IMR-90 (cell line): Measurements from ENCODE around the gene FEZF2. TPM values are rescaled to one million over a fixed set of nuclear protein-coding genes. Genes with fewer than 3 reads are reported as not detected.

ENCODE experiments used
- ATAC-seq: fragments of 200-7000 bp; cut with Tn5 transposase; 2 replicates; pipeline ENCODE4 v1.9.1; 2020; ENCODE audit warnings: low read depth, mild to moderate bottlenecking, moderate library complexity
- BruUV-seq: library from RNA; stranded (reverse); fragments of 400-500 nt; replicated peaks from 2 replicates; lab custom pipeline; 2021; lab: Mats Ljungman, UMichigan
- CTCF ChIA-PET: fragments of 300-600 bp; formaldehyde crosslinking; extraction: SDS; loops from one replicate; lab custom pipeline; 2021; ENCODE audit warnings: antibody characterized with exemption; lab: Yijun Ruan, JAX
- POLR2A ChIA-PET: fragments of 300-600 bp; sonication (Branson Sonifier 250); formaldehyde crosslinking; loops from one replicate; lab custom pipeline; 2022; ENCODE audit warnings: antibody characterized with exemption; ENCODE audit not compliant: unreplicated experiment; lab: Charles Lee
- DNase-seq: peaks from one replicate; pipeline ENCODE4 v3.0.0; 2013
- H2AFZ ChIP-seq: replicated peaks from 2 replicates; pipeline ENCODE3; 2013; ENCODE audit warnings: low read length, mild to moderate bottlenecking; ENCODE audit not compliant: poor library complexity
- H2AK5ac ChIP-seq: 2 replicates; pipeline ENCODE4 v1.6.1; 2013; ENCODE audit warnings: low read depth, low read length, inconsistent platforms
- H2AK9ac ChIP-seq: replicated peaks from 2 replicates; pipeline ENCODE3; 2013; ENCODE audit warnings: mild to moderate bottlenecking, low read depth, low read length, moderate library complexity; ENCODE audit not compliant: poor library complexity
- H2BK120ac ChIP-seq: 2 replicates; pipeline ENCODE4 v1.6.1; 2013; ENCODE audit warnings: low read depth, low read length, inconsistent platforms
- H2BK15ac ChIP-seq: 3 replicates; pipeline ENCODE4 v1.6.1; 2013; ENCODE audit warnings: low read depth, low read length, inconsistent platforms
- H2BK20ac ChIP-seq: 2 replicates; pipeline ENCODE4 v1.6.1; 2013; ENCODE audit warnings: low read depth, mild to moderate bottlenecking, inconsistent platforms, low read length, moderate library complexity
- H2BK5ac ChIP-seq: 2 replicates; pipeline ENCODE4 v1.6.1; 2013; ENCODE audit warnings: mild to moderate bottlenecking, low read depth, low read length, inconsistent platforms; ENCODE audit not compliant: poor library complexity, severe bottlenecking
- H3K14ac ChIP-seq: replicated peaks from 2 replicates; pipeline ENCODE4 v1.6.1; 2013; ENCODE audit warnings: low read depth, low read length, inconsistent platforms
- H3K18ac ChIP-seq: 2 replicates; pipeline ENCODE4 v1.6.1; 2013; ENCODE audit warnings: low read depth, low read length, control low read depth
- H3K23ac ChIP-seq: 2 replicates; pipeline ENCODE4 v1.6.1; 2013; ENCODE audit warnings: low read depth, low read length, inconsistent platforms
- H3K27ac ChIP-seq: 2 replicates; pipeline ENCODE4 v1.5.1; 2013; ENCODE audit warnings: mild to moderate bottlenecking, control low read depth, low read length; ENCODE audit not compliant: insufficient read depth
- H3K27me3 ChIP-seq: 2 replicates; pipeline ENCODE4 v1.6.1; 2013; ENCODE audit warnings: low read length; ENCODE audit not compliant: control insufficient read depth, insufficient read depth
- H3K36me3 ChIP-seq: 2 replicates; pipeline ENCODE4 v1.6.1; 2013; ENCODE audit warnings: low read length, mixed read lengths; ENCODE audit not compliant: control insufficient read depth, insufficient read depth
- H3K4ac ChIP-seq: 2 replicates; pipeline ENCODE4 v1.6.1; 2013; ENCODE audit warnings: low read depth, low read length, inconsistent platforms
- H3K4me1 ChIP-seq: 2 replicates; pipeline ENCODE4 v1.6.1; 2013; ENCODE audit warnings: low read length, mixed read lengths; ENCODE audit not compliant: control insufficient read depth, insufficient read depth
- H3K4me2 ChIP-seq: 2 replicates; pipeline ENCODE4 v1.6.1; 2013; ENCODE audit warnings: low read depth, mild to moderate bottlenecking, control low read depth, low read length, moderate library complexity
- H3K4me3 ChIP-seq: 2 replicates; pipeline ENCODE4 v1.5.1; 2013; ENCODE audit warnings: low read depth, mild to moderate bottlenecking, control low read depth, low read length, moderate library complexity; ENCODE audit not compliant: insufficient read depth
- H3K56ac ChIP-seq: 2 replicates; pipeline ENCODE4 v1.6.1; 2013; ENCODE audit warnings: low read length, inconsistent platforms; ENCODE audit not compliant: insufficient read depth; ENCODE audit errors: extremely low read depth
- H3K79me1 ChIP-seq, 2 experiments: 2 replicates each; pipeline ENCODE4 v1.6.1; 2013; ENCODE audit warnings: low read length in 2 of 2, inconsistent platforms in 1 of 2, low read depth in 1 of 2
- H3K9ac ChIP-seq: 2 replicates; pipeline ENCODE4 v1.6.1; 2013; ENCODE audit warnings: low read depth, low read length, control low read depth
- H3K9me1 ChIP-seq: 2 replicates; pipeline ENCODE4 v1.6.1; 2013; ENCODE audit warnings: low read length, inconsistent platforms; ENCODE audit not compliant: insufficient read depth
- H3K9me3 ChIP-seq: 2 replicates; pipeline ENCODE4 v1.6.1; 2013; ENCODE audit warnings: low read length; ENCODE audit not compliant: control insufficient read depth, insufficient read depth
- H4K20me1 ChIP-seq: 2 replicates; pipeline ENCODE4 v1.6.1; 2013; ENCODE audit warnings: low read length, inconsistent platforms; ENCODE audit not compliant: insufficient read depth
- H4K5ac ChIP-seq: 2 replicates; pipeline ENCODE4 v1.6.1; 2013; ENCODE audit warnings: mild to moderate bottlenecking, low read depth, low read length, control low read depth
- H4K8ac ChIP-seq, 2 experiments: 2 replicates each; pipeline ENCODE4 v1.6.1; 2013; ENCODE audit warnings: low read depth in 2 of 2, low read length in 2 of 2, control low read depth in 1 of 2, inconsistent platforms in 1 of 2
- H4K91ac ChIP-seq: 2 replicates; pipeline ENCODE4 v1.6.1; 2013; ENCODE audit warnings: low read depth, low read length, inconsistent platforms; ENCODE audit not compliant: insufficient read depth
- BHLHE40 ChIP-seq: fragments of 150-350 bp; IDR thresholded peaks from 2 replicates; pipeline ENCODE4 v1.6.1; 2016; ENCODE audit warnings: mild to moderate bottlenecking, low read depth, low read length
- CEBPB ChIP-seq: IDR thresholded peaks from 2 replicates; pipeline ENCODE4 v1.6.1; 2012; ENCODE audit warnings: low read depth, low read length, improper control_type of control experiment
- CHD1 ChIP-seq: IDR thresholded peaks from 2 replicates; pipeline ENCODE4 v1.6.1; 2012; ENCODE audit warnings: low read depth, low read length, improper control_type of control experiment
- FOS ChIP-seq: fragments of 150-350 bp; IDR thresholded peaks from 2 replicates; pipeline ENCODE4 v1.6.1; 2016; ENCODE audit warnings: low read depth, low read length
- MAFK ChIP-seq: IDR thresholded peaks from 2 replicates; pipeline ENCODE4 v1.6.1; 2012; ENCODE audit warnings: low read depth, low read length, improper control_type of control experiment
- MAZ ChIP-seq: IDR thresholded peaks from 2 replicates; pipeline ENCODE4 v1.6.1; 2012; ENCODE audit warnings: low read depth, mild to moderate bottlenecking, low read length, improper control_type of control experiment, moderate library complexity, borderline replicate concordance
- MXI1 ChIP-seq: IDR thresholded peaks from 2 replicates; pipeline ENCODE4 v1.6.1; 2012; ENCODE audit warnings: low read depth, mild to moderate bottlenecking, low read length, moderate library complexity, borderline replicate concordance
- NFE2L2 ChIP-seq: fragments of 150-350 bp; IDR thresholded peaks from 2 replicates; pipeline ENCODE4 v1.6.1; 2016; ENCODE audit warnings: low read depth, mild to moderate bottlenecking, low read length
- POLR2A ChIP-seq: IDR thresholded peaks from 2 replicates; pipeline ENCODE4 v1.6.1; 2012; ENCODE audit warnings: mild to moderate bottlenecking, low read depth, low read length
- RAD21 ChIP-seq: IDR thresholded peaks from 2 replicates; pipeline ENCODE4 v1.6.1; 2012; ENCODE audit warnings: low read length, improper control_type of control experiment
- RCOR1 ChIP-seq: IDR thresholded peaks from 2 replicates; pipeline ENCODE4 v1.6.1; 2012; ENCODE audit warnings: mild to moderate bottlenecking, low read length, improper control_type of control experiment; ENCODE audit not compliant: insufficient replicate concordance
- RFX5 ChIP-seq: IDR thresholded peaks from 2 replicates; pipeline ENCODE4 v1.8.0; 2012; ENCODE audit warnings: low read depth, mild to moderate bottlenecking, low read length, moderate library complexity
- USF2 ChIP-seq: fragments of 150-350 bp; IDR thresholded peaks from 2 replicates; pipeline ENCODE4 v1.6.1; 2017; ENCODE audit warnings: mild to moderate bottlenecking, antibody characterized with exemption, low read length, low read depth
- WGBS, 2 experiments: methylation state at CpG; one replicate each; pipeline versions ENCODE4 v1.1.5 to v1.1.7; 2013; ENCODE audit warnings: missing lambda C conversion rate in 2 of 2; ENCODE audit not compliant: insufficient read length in 1 of 2; ENCODE audit errors: extremely low coverage in 2 of 2; 5-methylcytosine and 5-hydroxymethylcytosine counted together
- dilution Hi-C: fragments of 300-500 bp; cut with HindIII; formaldehyde crosslinking; loops from one replicate; pipeline ENCODE4 v1.14.3; 2018; ENCODE audit warnings: low sequenced_read_pairs; ENCODE audit not compliant: unreplicated experiment
- in situ Hi-C: fragments of 300-500 bp; cut with MboI; formaldehyde crosslinking; loops from 3 replicates; pipeline ENCODE4 v1.14.3; 2019; ENCODE audit warnings: low sequenced_read_pairs, inconsistent platforms, mixed read lengths
- intact Hi-C: fragments of 100-400 bp; cut with micrococcal nuclease; formaldehyde crosslinking; loops from 2 replicates; pipeline ENCODE4 v1.10.0; 2022
- polyA plus RNA-seq, 3 experiments: library from polyadenylated mRNA; depleted of rRNA; stranded (reverse); fragments of >200 nt; gene quantifications; 2 replicates each; pipeline ENCODE4 v1.2.3, GENCODE V29; 2012; ENCODE audit warnings: low replicate concordance in 1 of 3
- total RNA-seq: library from RNA; depleted of rRNA; stranded (reverse); fragments of >200 nt; gene quantifications from 2 replicates; pipeline ENCODE4 v1.2.3, GENCODE V29; 2012
- TF ChIP-seq, protein P1 (sequence below): conservative IDR thresholded peaks from 2 replicates; pipeline ENCODE4 v1.5.1; 2012; ENCODE audit warnings: mild to moderate bottlenecking, low read depth, low read length, improper control_type of control experiment
- TF ChIP-seq, protein P2 (sequence below): fragments of 150-350 bp; IDR thresholded peaks from 2 replicates; pipeline ENCODE4 v1.6.1; 2016; ENCODE audit warnings: low read depth, mild to moderate bottlenecking, low read length, moderate library complexity, borderline replicate concordance

The FEZF2 gene
- total and polyA plus RNA-seq, 2 of the 4 experiments (the other 2 are of a cell fraction) = not detected

GRCh38 chr3:62371720-62372591 is 1.4 kb downstream of the FEZF2 start:
- H3K4me3 ChIP-seq = no peak overlapping the region
- no peak overlapping the region for H3K9ac ChIP-seq
- H2BK120ac ChIP-seq = no peak overlapping the region
- ChIA-PET CTCF (no interaction called here), POLR2A (no interaction called here)
- no TSS peak for BruUV-seq
- H4K8ac ChIP-seq = no peak overlapping the region
- H3K27ac ChIP-seq = no peak overlapping the region
- H3K14ac ChIP-seq = no peak overlapping the region
- DNase-seq (no peak), ATAC-seq (no peak)
- in situ Hi-C loops = no loop called here
- H2BK20ac ChIP-seq = no peak overlapping the region
- peaks cover 8% of the 10 kb centered on the region for H3K9me3 ChIP-seq
- H3K9me1 ChIP-seq = no peaks in the 10 kb centered on the region
- no peak overlapping the region for H2AK9ac ChIP-seq
- H3K36me3 ChIP-seq = no peaks in the 10 kb centered on the region
- no peaks in the 10 kb centered on the region for H3K79me1 ChIP-seq
- H3K18ac ChIP-seq = no peak overlapping the region
- WGBS, 2 experiments = 2% methylated on average over 12 of the region's 66 CpGs; no CpG with 5 or more reads in 1 of the 2 experiments
- no peak overlapping the region for H3K56ac ChIP-seq
- dilution Hi-C loops = no loop called here
- no peak overlapping the region for H2AFZ ChIP-seq
- intact Hi-C loops = no loop called here
- no peak overlapping the region for H4K91ac ChIP-seq
- no peaks in the 10 kb centered on the region for H3K4me1 ChIP-seq
- no peaks in the 10 kb centered on the region; the same call in 1 of the 2 replicates for H4K20me1 ChIP-seq
- peaks cover 95% of the 10 kb centered on the region for H3K27me3 ChIP-seq
- no peak overlapping the region for H2BK5ac ChIP-seq
- no peak overlapping the region for H3K23ac ChIP-seq
- no peak overlapping the region for H4K5ac ChIP-seq
- H2AK5ac ChIP-seq = no peak overlapping the region
- no peak overlapping the region for H3K4ac ChIP-seq
- no peak overlapping the region for H3K4me2 ChIP-seq
- no peak overlapping the region for H2BK15ac ChIP-seq
- TF ChIP-seq MAZ (no peak), USF2 (no peak), BHLHE40 (no peak), RCOR1 (no peak), CEBPB (no peak), RFX5 (no peak), NFE2L2 (no peak), POLR2A (no peak), CHD1 (no peak), MXI1 (no peak), RAD21 (no peak), MAFK (no peak), FOS (no peak)
- TF ChIP-seq, protein P1, sequence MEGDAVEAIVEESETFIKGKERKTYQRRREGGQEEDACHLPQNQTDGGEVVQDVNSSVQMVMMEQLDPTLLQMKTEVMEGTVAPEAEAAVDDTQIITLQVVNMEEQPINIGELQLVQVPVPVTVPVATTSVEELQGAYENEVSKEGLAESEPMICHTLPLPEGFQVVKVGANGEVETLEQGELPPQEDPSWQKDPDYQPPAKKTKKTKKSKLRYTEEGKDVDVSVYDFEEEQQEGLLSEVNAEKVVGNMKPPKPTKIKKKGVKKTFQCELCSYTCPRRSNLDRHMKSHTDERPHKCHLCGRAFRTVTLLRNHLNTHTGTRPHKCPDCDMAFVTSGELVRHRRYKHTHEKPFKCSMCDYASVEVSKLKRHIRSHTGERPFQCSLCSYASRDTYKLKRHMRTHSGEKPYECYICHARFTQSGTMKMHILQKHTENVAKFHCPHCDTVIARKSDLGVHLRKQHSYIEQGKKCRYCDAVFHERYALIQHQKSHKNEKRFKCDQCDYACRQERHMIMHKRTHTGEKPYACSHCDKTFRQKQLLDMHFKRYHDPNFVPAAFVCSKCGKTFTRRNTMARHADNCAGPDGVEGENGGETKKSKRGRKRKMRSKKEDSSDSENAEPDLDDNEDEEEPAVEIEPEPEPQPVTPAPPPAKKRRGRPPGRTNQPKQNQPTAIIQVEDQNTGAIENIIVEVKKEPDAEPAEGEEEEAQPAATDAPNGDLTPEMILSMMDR = no peak
- TF ChIP-seq, protein P2, sequence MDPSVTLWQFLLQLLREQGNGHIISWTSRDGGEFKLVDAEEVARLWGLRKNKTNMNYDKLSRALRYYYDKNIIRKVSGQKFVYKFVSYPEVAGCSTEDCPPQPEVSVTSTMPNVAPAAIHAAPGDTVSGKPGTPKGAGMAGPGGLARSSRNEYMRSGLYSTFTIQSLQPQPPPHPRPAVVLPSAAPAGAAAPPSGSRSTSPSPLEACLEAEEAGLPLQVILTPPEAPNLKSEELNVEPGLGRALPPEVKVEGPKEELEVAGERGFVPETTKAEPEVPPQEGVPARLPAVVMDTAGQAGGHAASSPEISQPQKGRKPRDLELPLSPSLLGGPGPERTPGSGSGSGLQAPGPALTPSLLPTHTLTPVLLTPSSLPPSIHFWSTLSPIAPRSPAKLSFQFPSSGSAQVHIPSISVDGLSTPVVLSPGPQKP = no peak
